Endodermal cell (in vitro differentiated cells): ENCODE results near the gene KIF6. TPM values are rescaled to one million over a fixed set of nuclear protein-coding genes. Genes with fewer than 3 reads are reported as not detected.
"Not testable (repeated sequence)": the region's sequence is repeated elsewhere in the genome, so short reads cannot be mapped to it uniquely, and the experiment has no call there.

Source experiments
- DNase-seq: peaks from one replicate; pipeline ENCODE4 v3.0.0-alpha.2; 2017
- H3K27ac ChIP-seq: 2 replicates; pipeline ENCODE4 v1.5.1; 2013; ENCODE audit warnings: mild to moderate bottlenecking, low read depth, low read length, moderate library complexity
- H3K27me3 ChIP-seq: 2 replicates; pipeline ENCODE4 v1.6.1; 2013; ENCODE audit warnings: mild to moderate bottlenecking, low read length, moderate library complexity; ENCODE audit not compliant: insufficient read depth, control insufficient read depth, poor library complexity, severe bottlenecking
- H3K36me3 ChIP-seq: 2 replicates; pipeline ENCODE4 v1.7.0; 2013; ENCODE audit warnings: mild to moderate bottlenecking, low read length, moderate library complexity; ENCODE audit not compliant: control insufficient read depth, insufficient read depth
- H3K4me1 ChIP-seq: one replicate; pipeline ENCODE4 v1.7.0; 2013; ENCODE audit warnings: low read length; ENCODE audit not compliant: control insufficient read depth, insufficient read depth
- H3K4me3 ChIP-seq: 2 replicates; pipeline ENCODE4 v1.5.1; 2013; ENCODE audit warnings: mild to moderate bottlenecking, low read length, moderate library complexity
- H3K9ac ChIP-seq: 2 replicates; pipeline ENCODE4 v1.6.1; 2013; ENCODE audit warnings: mild to moderate bottlenecking, low read length, moderate library complexity; ENCODE audit not compliant: poor library complexity, severe bottlenecking; ENCODE audit errors: extremely low read depth
- H3K9me3 ChIP-seq: 2 replicates; pipeline ENCODE4 v1.6.1; 2013; ENCODE audit warnings: mild to moderate bottlenecking, low read length, moderate library complexity; ENCODE audit not compliant: control insufficient read depth
- H3K27ac Mint-ChIP-seq: 2 replicates; pipeline ENCODE4 v1.8.0; 2020; ENCODE audit warnings: mixed read lengths
- H3K27me3 Mint-ChIP-seq: 2 replicates; pipeline ENCODE4 v1.8.0; 2021; ENCODE audit warnings: mild to moderate bottlenecking, mixed read lengths; ENCODE audit not compliant: insufficient read depth
- H3K36me3 Mint-ChIP-seq: 2 replicates; pipeline ENCODE4 v1.8.0; 2020; ENCODE audit warnings: low read depth, mixed read lengths
- H3K4me1 Mint-ChIP-seq: 2 replicates; pipeline ENCODE4 v1.8.0; 2020; ENCODE audit warnings: mixed read lengths
- H3K4me3 Mint-ChIP-seq: 2 replicates; pipeline ENCODE4 v1.8.0; 2020; ENCODE audit warnings: mild to moderate bottlenecking, moderate library complexity, mixed read lengths
- H3K9me3 Mint-ChIP-seq: 2 replicates; pipeline ENCODE4 v1.8.0; 2020; ENCODE audit warnings: mild to moderate bottlenecking, mixed read lengths
- CTCF ChIP-seq: fragments of 200-600 bp; sonication (generic); conservative IDR thresholded peaks from 2 replicates; pipeline ENCODE4 v1.5.0; 2021; ENCODE audit warnings: antibody characterized with exemption, mild to moderate bottlenecking
- WGBS, 2 experiments: methylation state at CpG; one replicate each; pipeline versions ENCODE4 v1.1.5 to v1.1.7; 2013; ENCODE audit warnings: missing lambda C conversion rate in 2 of 2, mixed read lengths in 1 of 2; ENCODE audit not compliant: insufficient coverage in 1 of 2, insufficient read length in 1 of 2; 5-methylcytosine and 5-hydroxymethylcytosine counted together
- total RNA-seq, 2 donors: library from RNA; stranded (reverse); fragmentation: NEBNext Ultra II Directional in 1 of 2; extraction: Animal tissue kit (Norgen Biotek cat#: 25700) in 1 of 2; gene quantifications; 2 replicates in 1 of 2; 3 replicates in 1 of 2; pipeline ENCODE4 v1.2.1, GENCODE V29; 2021

The KIF6 gene
- total RNA-seq, 2 donors from 2014 or later = 0.62 to 1.1 TPM

GRCh38 chr6:39678914-39679313 lies 46.3 kb downstream of the KIF6 start:
- H3K9me3 Mint-ChIP-seq = peaks cover 9% of the 10 kb centered on the region
- no peak overlapping the region for H3K27ac ChIP-seq
- H3K27me3 ChIP-seq = no peaks in the 10 kb centered on the region
- H3K36me3 Mint-ChIP-seq = no peaks in the 10 kb centered on the region
- no peak overlapping the region for H3K27ac Mint-ChIP-seq
- no peak for TF ChIP-seq CTCF
- no peak overlapping the region for H3K4me3 ChIP-seq
- H3K9ac ChIP-seq = no peak overlapping the region
- no peaks in the 10 kb centered on the region for H3K4me1 ChIP-seq
- H3K9me3 ChIP-seq = no peaks in the 10 kb centered on the region
- no peak for DNase-seq
- H3K36me3 ChIP-seq = no peaks in the 10 kb centered on the region
- H3K4me3 Mint-ChIP-seq = no peak overlapping the region
- H3K4me1 Mint-ChIP-seq = peaks cover 6% of the 10 kb centered on the region
- WGBS, 2 experiments = 100% methylated on average over 2 of the region's 2 CpGs; no CpG with 5 or more reads in 1 of the 2 experiments
- no peaks in the 10 kb centered on the region for H3K27me3 Mint-ChIP-seq

- H3K4me3 ChIP-seq, H3K27ac Mint-ChIP-seq: not testable (repeated sequence)
Measured at GRCh38 chr6:39677318-39677717, 47.9 kb downstream of the KIF6 start.

GRCh38 chr6:39670519-39670918 lies 54.7 kb downstream of the KIF6 start:
- Histone ChIP-seq H3K4me3 (no peak overlapping the region), H3K27me3 (no peaks in the 10 kb centered on the region), H3K9me3 (peaks cover 6% of the 10 kb centered on the region), H3K4me1 (no peaks in the 10 kb centered on the region), H3K27ac (no peak overlapping the region), H3K36me3 (no peaks in the 10 kb centered on the region), H3K9ac (no peak overlapping the region)
- H3K9me3 Mint-ChIP-seq = peaks cover 11% of the 10 kb centered on the region
- no peak for TF ChIP-seq CTCF
- peaks cover 13% of the 10 kb centered on the region for H3K4me1 Mint-ChIP-seq
- DNase-seq = no peak
- H3K36me3 Mint-ChIP-seq = no peaks in the 10 kb centered on the region
- H3K27me3 Mint-ChIP-seq = no peaks in the 10 kb centered on the region
- no peak overlapping the region for H3K4me3 Mint-ChIP-seq
- H3K27ac Mint-ChIP-seq = no peak overlapping the region
- whole genome bisulfite sequencing, 2 experiments = 95 to 100% methylated on average over 2 of the region's 2 CpGs

More at GRCh38 chr6:39677318-39677717, 47.9 kb downstream of the KIF6 start:
- not testable (repeated sequence) for H3K4me3 Mint-ChIP-seq, H3K9me3 ChIP-seq, DNase-seq, H3K4me1 ChIP-seq, H3K4me1 Mint-ChIP-seq, H3K27me3 Mint-ChIP-seq, H3K36me3 Mint-ChIP-seq, H3K9ac ChIP-seq, H3K36me3 ChIP-seq, H3K27me3 ChIP-seq, H3K27ac ChIP-seq
- peaks cover 14% of the 10 kb centered on the region for H3K9me3 Mint-ChIP-seq
- WGBS, 2 experiments = 100% methylated on average over 1 of the region's 3 CpGs; no CpG with 5 or more reads in 1 of the 2 experiments

- no peak overlapping the region for H3K27ac ChIP-seq
- H3K27me3 ChIP-seq = no peaks in the 10 kb centered on the region
- H3K9me3 Mint-ChIP-seq = peaks cover 6% of the 10 kb centered on the region
- WGBS, 2 experiments = 74 to 86% methylated on average over 2 to 5 of the region's 5 CpGs
- no peaks in the 10 kb centered on the region for H3K36me3 Mint-ChIP-seq
- H3K36me3 ChIP-seq = no peaks in the 10 kb centered on the region
- peaks cover 6% of the 10 kb centered on the region for H3K9me3 ChIP-seq
- no peak overlapping the region for H3K4me3 Mint-ChIP-seq
- no peak overlapping the region for H3K27ac Mint-ChIP-seq
- H3K27me3 Mint-ChIP-seq = no peaks in the 10 kb centered on the region
- H3K4me1 ChIP-seq = no peaks in the 10 kb centered on the region
- peaks cover 13% of the 10 kb centered on the region for H3K4me1 Mint-ChIP-seq
- no peak overlapping the region for H3K4me3 ChIP-seq
- TF ChIP-seq CTCF = no peak
- no peak overlapping the region for H3K9ac ChIP-seq
- no peak for DNase-seq
Measured at GRCh38 chr6:39669973-39670342, 55.2 kb downstream of the KIF6 start.
